Activated CD8-positive, alpha-beta T cell treated with anti-CD3 and anti-CD28 coated beads for 36 hours (primary cell): ENCODE measurements around the gene CARD9. TPM values are rescaled to one million over a fixed set of nuclear protein-coding genes. Genes with fewer than 3 reads are reported as not detected.

Experiments
- ATAC-seq: fragments of 200-7000 bp; cut with Tn5 transposase; one replicate; pipeline ENCODE4 v1.10.0; 2021; ENCODE audit warnings: mild to moderate bottlenecking, moderate library complexity
- CTCF ChIA-PET: fragments of 350-600 bp; sonication (Branson Sonifier 250); formaldehyde crosslinking; loops from one replicate; lab custom pipeline; 2021; ENCODE audit warnings: antibody characterized with exemption; lab: Charles Lee
- POLR2A ChIA-PET: fragments of 350-600 bp; sonication (Branson Sonifier 250); formaldehyde crosslinking; loops from one replicate; lab custom pipeline; 2021; ENCODE audit warnings: antibody characterized with exemption; lab: Charles Lee
- DNase-seq: peaks from one replicate; pipeline ENCODE4 v3.0.0-alpha.2; 2020
- H3K27ac Mint-ChIP-seq: one replicate; pipeline ENCODE4 v1.8.0; 2021; ENCODE audit warnings: mild to moderate bottlenecking, mixed read lengths
- H3K27me3 Mint-ChIP-seq: one replicate; pipeline ENCODE4 v1.8.0; 2021; ENCODE audit warnings: mixed read lengths
- H3K36me3 Mint-ChIP-seq: one replicate; pipeline ENCODE4 v1.8.0; 2021; ENCODE audit warnings: low read depth, mixed read lengths
- H3K4me1 Mint-ChIP-seq: one replicate; pipeline ENCODE4 v1.8.0; 2021; ENCODE audit warnings: low read depth, mixed read lengths
- H3K4me3 Mint-ChIP-seq: one replicate; pipeline ENCODE4 v1.8.0; 2021; ENCODE audit warnings: mild to moderate bottlenecking, moderate library complexity, mixed read lengths
- H3K9me3 Mint-ChIP-seq: one replicate; pipeline ENCODE4 v1.8.0; 2021; ENCODE audit warnings: mixed read lengths
- CTCF ChIP-seq: fragments of 200-600 bp; IDR thresholded peaks from one replicate; pipeline ENCODE4 v1.8.0; 2022; ENCODE audit warnings: antibody characterized with exemption, mild to moderate bottlenecking
- intact Hi-C: fragments of 100-400 bp; cut with micrococcal nuclease; formaldehyde crosslinking; loops from one replicate; pipeline ENCODE4 v1.10.0; 2022
- total RNA-seq, 2 experiments: library from RNA; stranded (reverse); gene quantifications; one replicate each; pipeline ENCODE4 v1.2.3, GENCODE V29; 2021

Gene CARD9
- total RNA-seq, 2 experiments from 2014 or later: 6.8 to 7.1 TPM

- CTCF ChIA-PET: interaction anchor here (1.3 kb wide), 1 partner anchor 19 kb away, joined by 3 read pairs; no protein-coding TSS in a partner anchor
- no peak overlapping the region for H3K27ac Mint-ChIP-seq
- no peak overlapping the region for H3K4me3 Mint-ChIP-seq
- ATAC-seq (no peak), DNase-seq (no peak)
- H3K9me3 Mint-ChIP-seq: no peaks in the 10 kb centered on the region
- intact Hi-C loops: no loop called here
- H3K4me1 Mint-ChIP-seq: peaks cover 16% of the 10 kb centered on the region
- POLR2A ChIA-PET: interaction anchor here (0.9 to 1.0 kb wide), 3 partner anchors 10 to 18 kb away, joined by 3 to 4 read pairs (median 4); partner anchors contain the start of gene DNLZ
- no peaks in the 10 kb centered on the region for H3K27me3 Mint-ChIP-seq
- H3K36me3 Mint-ChIP-seq: peaks cover 28% of the 10 kb centered on the region
- no peak for TF ChIP-seq CTCF
These were observed 8.6 kb upstream of the CARD9 start for GRCh38 chr9:136381966-136382513.

DNA sequence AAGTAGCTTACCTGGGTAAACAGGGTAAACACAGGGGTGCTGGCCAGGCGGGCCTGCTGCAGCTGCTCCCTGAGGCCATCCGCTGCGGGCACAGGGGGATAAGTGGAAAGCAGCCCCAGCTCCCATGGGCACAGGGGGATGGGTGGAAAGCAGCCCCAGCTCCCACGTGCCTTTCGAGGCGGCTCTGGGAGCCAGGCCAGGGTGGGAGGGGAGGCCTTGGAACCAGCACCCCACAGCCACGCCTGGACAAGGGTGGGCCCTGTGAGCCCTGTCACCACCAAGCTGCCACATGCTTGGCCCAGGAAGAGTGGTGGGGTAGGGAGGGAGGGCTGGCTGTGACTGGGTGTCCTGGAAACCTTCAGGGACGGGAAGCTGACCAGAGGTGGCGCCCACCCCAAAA, 7.8 kb upstream of the CARD9 start:
- no peak overlapping the region for H3K27ac Mint-ChIP-seq
- DNase-seq (no peak), ATAC-seq (no peak)
- peaks cover 24% of the 10 kb centered on the region for H3K36me3 Mint-ChIP-seq
- H3K4me3 Mint-ChIP-seq: no peak overlapping the region
- ChIA-PET POLR2A (interaction anchor here (0.9 to 1.0 kb wide), 2 partner anchors 17 to 18 kb away, joined by 3 to 4 read pairs; partner anchors contain the start of gene DNLZ), CTCF (no interaction called here)
- no peaks in the 10 kb centered on the region for H3K9me3 Mint-ChIP-seq
- intact Hi-C loops: no loop called here
- TF ChIP-seq CTCF: no peak
- H3K27me3 Mint-ChIP-seq: no peaks in the 10 kb centered on the region
- H3K4me1 Mint-ChIP-seq: peaks cover 16% of the 10 kb centered on the region

- Mint-ChIP-seq H3K27ac (no peak overlapping the region), H3K36me3 (peaks cover 21% of the 10 kb centered on the region), H3K27me3 (no peaks in the 10 kb centered on the region), H3K4me3 (no peak overlapping the region), H3K4me1 (peaks cover 9% of the 10 kb centered on the region), H3K9me3 (no peaks in the 10 kb centered on the region)
- ChIA-PET CTCF (no interaction called here), POLR2A (no interaction called here)
- no peak for TF ChIP-seq CTCF
- intact Hi-C loops: no loop called here
- no peak for DNase-seq
- no peak for ATAC-seq
These were observed 6.9 kb upstream of the CARD9 start for GRCh38 chr9:136380381-136380780.

DNA sequence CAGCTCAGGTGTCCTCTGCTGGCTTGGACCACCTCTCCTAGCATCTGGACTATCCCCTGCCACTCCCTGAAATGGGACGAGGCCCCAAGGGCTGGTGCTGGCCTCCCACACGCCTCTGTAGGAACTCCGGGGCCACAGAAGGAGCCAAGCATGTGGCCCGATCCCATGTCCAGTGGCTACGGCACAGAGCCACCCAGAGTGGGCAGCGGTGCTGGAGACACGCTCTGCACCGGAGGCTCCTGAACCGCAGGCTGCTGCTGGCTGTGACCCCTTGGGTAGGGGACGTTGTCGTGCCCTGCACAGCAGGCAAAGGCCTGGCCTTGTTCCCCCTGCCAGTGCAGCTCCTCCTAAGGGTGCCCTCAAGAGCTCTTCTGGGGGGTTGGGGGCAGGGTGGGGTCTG, 6.4 kb upstream of the CARD9 start:
- peaks cover 16% of the 10 kb centered on the region for H3K36me3 Mint-ChIP-seq
- H3K9me3 Mint-ChIP-seq: no peaks in the 10 kb centered on the region
- ChIA-PET POLR2A (no interaction called here), CTCF (no interaction called here)
- no peak overlapping the region for H3K27ac Mint-ChIP-seq
- TF ChIP-seq CTCF: no peak
- peaks cover 4% of the 10 kb centered on the region for H3K4me1 Mint-ChIP-seq
- DNase-seq (no peak), ATAC-seq (no peak)
- no peaks in the 10 kb centered on the region for H3K27me3 Mint-ChIP-seq
- no peak overlapping the region for H3K4me3 Mint-ChIP-seq
- intact Hi-C loops: no loop called here

DNA sequence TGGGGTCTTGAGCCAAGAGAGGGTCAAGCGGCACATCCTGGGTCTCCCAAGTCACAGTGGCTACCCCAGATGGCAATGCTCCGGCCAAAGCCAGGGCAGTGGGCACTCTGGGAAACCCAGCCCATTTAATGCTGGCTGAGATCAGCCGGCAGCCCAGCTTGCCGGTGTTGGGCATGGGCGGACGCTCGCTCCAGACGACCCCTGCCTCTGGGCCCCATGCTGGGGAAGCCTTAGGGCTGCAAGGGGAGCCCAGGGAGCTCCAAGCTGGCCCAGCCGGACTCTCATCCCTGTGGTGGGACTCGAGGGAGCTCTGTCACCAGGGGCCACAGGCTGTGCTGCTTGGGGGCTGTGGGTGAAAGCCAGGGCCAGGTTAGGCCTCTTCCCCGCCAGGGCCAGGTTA, 5.9 kb upstream of the CARD9 start:
- Mint-ChIP-seq H3K27me3 (no peaks in the 10 kb centered on the region), H3K27ac (no peak overlapping the region), H3K9me3 (no peaks in the 10 kb centered on the region), H3K4me3 (no peak overlapping the region), H3K36me3 (peaks cover 11% of the 10 kb centered on the region), H3K4me1 (no peaks in the 10 kb centered on the region)
- no peak for ATAC-seq
- intact Hi-C loops: no loop called here
- ChIA-PET POLR2A (interaction anchor here (2.1 kb wide), 1 partner anchor 13 kb away, joined by 9 read pairs; no protein-coding TSS in a partner anchor), CTCF (no interaction called here)
- TF ChIP-seq CTCF: no peak
- DNase-seq: no peak
